Measurements from ENCODE around the gene C4orf50.

DNA sequence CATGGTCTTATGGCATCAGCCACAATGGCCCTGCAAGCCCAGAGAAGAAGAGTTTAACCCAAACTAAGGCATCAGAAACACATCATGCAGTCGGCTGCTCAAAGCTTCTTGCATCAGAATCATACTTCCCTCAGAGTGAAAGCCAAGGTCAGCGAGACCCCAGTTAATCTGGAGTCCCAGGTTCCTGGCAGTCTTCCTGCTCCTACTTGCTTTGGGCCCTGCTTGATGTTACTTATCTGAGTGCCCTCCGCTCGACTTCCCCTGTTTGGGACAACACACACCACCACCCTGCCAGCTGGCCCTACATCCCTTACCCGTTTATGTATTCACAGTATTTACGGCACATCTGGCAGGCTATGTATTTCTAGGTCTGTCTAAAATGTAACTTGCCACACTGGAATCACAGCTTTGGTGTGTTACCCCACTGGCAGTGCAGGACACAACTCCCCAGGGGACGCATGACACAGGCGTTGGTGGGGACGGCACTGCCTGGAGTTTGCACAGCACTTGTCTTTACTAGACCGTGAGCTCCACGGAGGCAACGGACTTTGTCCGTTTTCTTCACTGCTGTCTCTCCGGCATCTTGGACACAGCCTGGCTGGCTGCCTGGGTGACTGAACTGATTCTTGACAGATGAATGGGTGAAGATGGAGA, 148.1 kb downstream of the C4orf50 start:
- TF ChIP-seq GATA2 (IDR thresholded peaks at IDR 0.05; ENCODE audit: low read depth, low read length) (no peak), GATA3 (IDR thresholded peaks at IDR 0.05; ENCODE audit: low read depth, low read length) (no peak)
